ENCODE measurements around the gene CCIN.
A peak's percentile ranks its signal among the peaks of the same experiment; 100 is the strongest.
"Not testable (repeated sequence)": the region's sequence is repeated elsewhere in the genome, so short reads cannot be mapped to it uniquely, and the experiment has no call there.

The CCIN gene

DNA sequence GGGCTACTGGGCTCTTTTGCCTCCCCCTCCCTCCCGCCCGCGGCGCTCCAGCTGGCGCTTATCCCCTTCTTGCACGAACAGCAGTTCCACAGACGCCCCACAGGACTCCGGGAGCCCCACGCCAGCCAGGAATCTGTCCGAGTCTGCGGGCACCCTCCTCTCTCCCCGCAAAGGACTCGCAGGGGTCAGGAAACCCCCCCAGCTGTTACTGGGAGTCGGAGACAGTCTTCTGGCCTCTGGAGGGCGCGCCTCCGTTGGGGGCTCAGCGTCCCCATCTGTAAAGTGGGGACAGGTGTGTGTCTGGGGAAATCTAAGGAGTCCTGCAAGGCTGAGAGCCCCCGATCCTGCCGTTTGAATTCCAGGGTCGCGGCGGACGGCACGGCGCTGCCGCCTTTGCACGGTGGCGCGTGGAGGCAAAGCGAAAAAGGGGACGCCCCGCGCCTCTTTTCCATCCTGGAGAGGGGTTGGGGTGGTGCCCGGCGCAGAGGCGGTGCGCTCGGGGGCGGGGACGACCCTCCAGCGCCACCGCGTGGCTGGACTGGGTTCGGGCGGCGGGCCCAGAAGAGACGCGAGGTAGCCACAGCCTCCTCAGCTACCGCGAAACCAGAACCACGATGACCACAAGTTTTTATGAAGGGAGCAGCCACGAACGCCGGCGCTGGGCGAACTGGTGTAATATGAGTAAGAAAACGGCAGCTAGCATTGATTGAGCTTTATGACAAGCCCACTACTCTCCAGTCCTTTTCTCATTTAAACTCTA is 2.8 kb upstream of the CCIN start:
- TF ChIP-seq JUND (IDR thresholded peaks at IDR 0.05; ENCODE audit: low read depth): no peak
- DNase-seq (ENCODE audit: low read depth in 1 of 2, low spot score in 1 of 2): peak; percentile 72 to 83
- in situ Hi-C loops (cut with HindIII; ENCODE audit: low pct_unique_long_range_greater_than_20kb, low sequenced_read_pairs): no loop called here

DNA sequence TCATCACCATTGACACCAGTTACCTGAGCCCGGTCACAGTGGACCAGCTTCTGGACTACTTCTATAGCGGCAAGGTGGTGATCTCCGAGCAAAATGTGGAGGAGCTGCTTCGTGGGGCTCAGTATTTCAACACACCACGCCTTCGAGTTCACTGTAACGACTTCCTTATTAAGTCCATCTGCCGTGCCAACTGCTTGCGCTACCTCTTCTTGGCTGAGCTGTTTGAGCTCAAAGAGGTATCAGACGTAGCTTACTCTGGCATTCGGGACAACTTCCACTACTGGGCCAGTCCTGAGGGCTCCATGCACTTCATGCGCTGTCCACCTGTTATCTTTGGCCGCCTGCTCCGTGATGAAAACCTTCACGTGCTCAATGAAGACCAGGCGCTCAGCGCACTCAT is 520 bp downstream of the CCIN start:
- TF ChIP-seq JUND (IDR thresholded peaks at IDR 0.05; ENCODE audit: low read depth): no peak
- DNase-seq (ENCODE audit: low read depth in 1 of 2, low spot score in 1 of 2): no peak
- in situ Hi-C loops (cut with HindIII; ENCODE audit: low pct_unique_long_range_greater_than_20kb, low sequenced_read_pairs): no loop called here

DNA sequence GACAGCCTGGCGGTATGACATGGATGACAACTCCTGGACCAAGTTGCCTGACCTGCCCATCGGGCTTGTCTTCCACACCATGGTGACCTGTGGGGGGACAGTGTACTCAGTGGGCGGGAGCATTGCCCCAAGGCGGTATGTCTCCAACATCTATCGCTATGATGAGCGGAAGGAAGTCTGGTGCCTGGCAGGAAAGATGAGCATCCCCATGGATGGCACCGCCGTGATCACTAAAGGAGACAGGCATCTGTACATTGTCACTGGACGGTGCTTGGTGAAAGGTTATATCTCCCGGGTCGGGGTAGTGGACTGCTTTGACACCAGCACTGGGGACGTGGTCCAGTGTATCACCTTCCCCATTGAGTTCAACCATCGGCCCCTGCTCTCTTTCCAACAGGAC is 1.3 kb downstream of the CCIN start:
- in situ Hi-C loops (cut with HindIII; ENCODE audit: low pct_unique_long_range_greater_than_20kb, low sequenced_read_pairs): no loop called here
- TF ChIP-seq JUND (IDR thresholded peaks at IDR 0.05; ENCODE audit: low read depth): no peak
- DNase-seq (ENCODE audit: low read depth in 1 of 2, low spot score in 1 of 2): no peak

DNA sequence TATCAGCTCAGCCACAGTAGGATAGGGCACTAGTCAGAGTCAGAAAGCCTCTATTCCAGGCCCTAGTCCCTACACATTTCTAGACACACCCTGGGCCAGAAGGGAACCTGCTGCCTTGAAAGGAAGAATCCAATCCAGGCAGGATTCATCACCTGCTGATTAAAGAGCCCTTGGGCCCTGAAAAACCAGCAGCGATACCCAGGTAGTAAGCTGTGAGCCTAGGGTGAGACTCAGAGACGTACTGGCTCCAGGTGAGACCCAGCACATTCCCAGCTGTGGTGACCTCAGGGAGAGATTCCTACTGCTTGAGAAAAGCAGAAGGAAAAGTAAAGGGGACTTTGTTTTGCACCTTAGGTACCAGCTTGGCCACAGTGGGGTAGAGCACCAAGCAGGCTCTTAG is 4.7 kb downstream of the CCIN start:
- in situ Hi-C loops (cut with HindIII; ENCODE audit: low pct_unique_long_range_greater_than_20kb, low sequenced_read_pairs): no loop called here
- DNase-seq (ENCODE audit: low read depth in 1 of 2, low spot score in 1 of 2): no peak
- no peak for TF ChIP-seq JUND (IDR thresholded peaks at IDR 0.05; ENCODE audit: low read depth)

DNA sequence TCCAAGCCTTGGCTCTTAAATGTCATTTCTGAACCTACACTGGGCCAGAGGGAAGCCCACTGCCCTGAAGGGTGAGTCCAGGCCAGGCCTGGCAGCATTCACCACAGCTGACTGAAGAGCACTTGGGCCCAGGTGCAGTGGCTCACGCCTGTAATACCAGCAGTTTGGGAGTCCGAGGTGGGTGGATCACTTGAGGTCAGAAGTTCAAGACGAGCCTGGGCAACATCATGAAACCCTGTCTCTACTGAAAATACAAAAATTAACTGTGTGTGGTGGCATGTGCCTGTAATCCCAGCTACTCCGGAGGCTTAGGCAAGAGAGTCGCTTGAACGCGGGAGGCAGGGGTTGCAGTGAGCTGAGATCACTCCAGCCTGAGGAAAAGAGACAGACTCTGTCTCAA is 5.1 kb downstream of the CCIN start:
- TF ChIP-seq JUND (IDR thresholded peaks at IDR 0.05; ENCODE audit: low read depth): no peak
- in situ Hi-C loops (cut with HindIII; ENCODE audit: low pct_unique_long_range_greater_than_20kb, low sequenced_read_pairs): no loop called here
- no peak for DNase-seq (ENCODE audit: low read depth in 1 of 2, low spot score in 1 of 2)

DNA sequence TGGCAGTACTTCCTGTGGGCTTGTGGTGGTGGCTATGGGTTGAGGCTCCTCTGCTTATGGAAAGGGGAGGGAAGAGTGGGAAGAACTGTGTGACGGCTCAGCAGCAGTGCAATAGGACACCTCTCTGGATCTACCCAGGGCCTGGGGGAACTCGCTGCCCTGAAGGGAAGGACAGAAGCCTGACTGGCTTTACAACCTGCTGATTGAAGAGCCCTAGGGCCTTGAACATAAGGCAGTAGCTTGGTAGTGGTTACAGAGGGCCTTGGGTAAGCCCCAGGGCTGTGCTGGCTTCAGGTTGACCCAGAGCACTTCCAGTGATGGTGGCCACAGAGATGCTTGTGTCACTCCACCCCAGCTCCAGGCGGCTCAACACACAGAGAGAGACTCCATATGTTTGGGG is 5.5 kb downstream of the CCIN start:
- in situ Hi-C loops (cut with HindIII; ENCODE audit: low pct_unique_long_range_greater_than_20kb, low sequenced_read_pairs): no loop called here
- TF ChIP-seq JUND (IDR thresholded peaks at IDR 0.05; ENCODE audit: low read depth): no peak

DNA sequence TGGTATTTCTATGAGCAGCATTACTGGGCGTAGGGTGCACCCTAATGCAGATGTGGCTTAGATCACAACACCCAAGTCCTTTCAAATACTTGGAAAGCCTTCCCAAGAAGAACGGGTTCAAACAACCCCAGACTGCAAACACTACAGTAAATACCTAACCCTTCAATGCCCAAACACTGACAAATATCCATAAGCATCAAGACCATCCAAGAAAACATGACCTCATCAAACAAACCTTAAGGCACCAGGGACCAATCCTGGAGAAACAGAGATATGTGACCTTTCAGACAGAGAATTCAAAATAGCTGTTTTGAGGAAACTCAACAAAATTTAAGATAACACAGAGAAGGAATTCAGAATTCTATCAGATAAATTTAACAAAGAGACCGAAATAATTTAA is 6.0 kb downstream of the CCIN start:
- in situ Hi-C loops (cut with HindIII; ENCODE audit: low pct_unique_long_range_greater_than_20kb, low sequenced_read_pairs); DNase-seq (ENCODE audit: low read depth in 1 of 2, low spot score in 1 of 2): not testable (repeated sequence)

More for the DNA sequence above, 5.5 kb downstream of the CCIN start:
- no peak for DNase-seq (ENCODE audit: low read depth in 1 of 2, low spot score in 1 of 2)

DNA sequence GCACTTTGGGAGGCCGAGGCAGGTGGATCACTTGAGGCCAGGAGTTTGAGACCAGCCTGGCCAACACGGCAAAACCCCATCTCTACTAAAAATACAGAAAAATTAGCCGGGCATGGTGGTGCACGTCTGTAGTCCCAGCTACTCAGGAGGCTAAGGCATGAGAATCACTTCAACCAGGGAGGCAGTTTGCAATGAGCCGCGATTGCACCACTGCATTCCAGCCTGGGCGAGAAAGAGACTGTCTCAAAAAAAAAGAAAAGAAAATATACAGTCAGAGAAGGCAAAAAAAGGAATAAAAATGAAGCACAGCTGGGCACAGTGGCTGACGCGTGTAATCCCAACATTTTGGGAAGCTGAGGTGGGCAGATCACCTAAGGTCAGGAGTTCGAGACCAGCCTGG is 7.3 kb downstream of the CCIN start:
- in situ Hi-C loops (cut with HindIII; ENCODE audit: low pct_unique_long_range_greater_than_20kb, low sequenced_read_pairs): not testable (repeated sequence)

DNA sequence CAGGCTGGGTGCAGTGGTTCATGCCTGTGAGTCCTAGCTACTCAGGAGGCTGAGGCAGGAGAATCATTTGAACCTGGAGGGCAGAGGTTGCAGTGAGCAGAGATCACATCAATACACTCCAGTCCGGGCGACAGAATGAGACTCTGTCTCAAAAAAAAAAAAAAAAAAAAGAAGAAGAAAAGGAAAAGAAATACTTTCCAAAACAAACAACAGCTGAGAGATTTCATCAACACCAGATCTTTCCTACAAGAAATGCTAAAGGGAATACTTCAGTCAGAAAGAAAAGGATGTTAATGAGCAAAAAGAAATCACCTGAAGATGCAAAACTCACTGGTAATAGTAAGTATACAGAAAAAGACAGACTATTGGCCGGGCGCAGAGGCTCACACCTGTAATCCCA is 8.4 kb downstream of the CCIN start:
- in situ Hi-C loops (cut with HindIII; ENCODE audit: low pct_unique_long_range_greater_than_20kb, low sequenced_read_pairs): no loop called here
- DNase-seq (ENCODE audit: low read depth in 1 of 2, low spot score in 1 of 2): no peak
- no peak for TF ChIP-seq JUND (IDR thresholded peaks at IDR 0.05; ENCODE audit: low read depth)

More for the DNA sequence above, 7.3 kb downstream of the CCIN start:
- not testable (repeated sequence) for DNase-seq (ENCODE audit: low read depth in 1 of 2, low spot score in 1 of 2)

DNA sequence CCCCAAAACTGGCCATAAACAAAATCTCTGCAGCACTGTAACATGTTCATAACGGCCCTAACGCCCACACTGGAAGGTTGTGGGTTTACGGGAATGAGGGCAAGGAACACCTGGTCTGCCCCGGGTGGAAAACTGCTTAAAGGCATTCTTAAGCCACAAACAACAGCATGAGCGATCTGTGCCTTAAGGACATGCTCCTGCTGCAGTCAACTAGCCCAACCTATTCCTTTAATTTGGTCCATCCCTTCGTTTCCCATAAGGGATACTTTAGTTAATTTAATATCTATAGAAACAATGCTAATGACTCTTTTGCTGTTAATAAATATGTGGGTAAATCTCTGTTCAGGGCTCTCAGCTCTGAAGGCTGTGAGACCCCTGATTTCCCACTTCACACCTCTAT is 11.1 kb downstream of the CCIN start:
- in situ Hi-C loops (cut with HindIII; ENCODE audit: low pct_unique_long_range_greater_than_20kb, low sequenced_read_pairs); DNase-seq (ENCODE audit: low read depth in 1 of 2, low spot score in 1 of 2): not testable (repeated sequence)

DNA sequence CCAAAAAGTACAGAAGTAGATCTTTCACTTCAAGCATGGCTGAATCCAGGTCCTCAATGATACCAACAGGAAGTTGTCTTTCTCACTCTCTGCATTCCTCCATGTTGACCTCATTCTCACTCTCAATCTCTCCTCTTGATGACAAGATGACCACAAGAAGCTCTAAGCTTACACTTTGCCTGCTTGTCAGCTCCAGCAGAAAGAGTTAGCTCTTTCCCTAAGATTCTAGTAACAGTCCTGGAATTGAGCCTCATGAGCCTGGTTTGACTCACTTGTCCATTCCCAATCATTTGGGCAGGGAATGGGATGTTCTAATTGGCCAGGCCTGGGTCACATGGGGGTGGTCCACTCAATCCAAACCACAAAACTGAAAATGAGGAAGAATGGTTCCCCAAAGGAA is 18.2 kb downstream of the CCIN start:
- in situ Hi-C loops (cut with HindIII; ENCODE audit: low pct_unique_long_range_greater_than_20kb, low sequenced_read_pairs): no loop called here
- no peak for TF ChIP-seq JUND (IDR thresholded peaks at IDR 0.05; ENCODE audit: low read depth)
- DNase-seq (ENCODE audit: low read depth in 1 of 2, low spot score in 1 of 2): no peak

DNA sequence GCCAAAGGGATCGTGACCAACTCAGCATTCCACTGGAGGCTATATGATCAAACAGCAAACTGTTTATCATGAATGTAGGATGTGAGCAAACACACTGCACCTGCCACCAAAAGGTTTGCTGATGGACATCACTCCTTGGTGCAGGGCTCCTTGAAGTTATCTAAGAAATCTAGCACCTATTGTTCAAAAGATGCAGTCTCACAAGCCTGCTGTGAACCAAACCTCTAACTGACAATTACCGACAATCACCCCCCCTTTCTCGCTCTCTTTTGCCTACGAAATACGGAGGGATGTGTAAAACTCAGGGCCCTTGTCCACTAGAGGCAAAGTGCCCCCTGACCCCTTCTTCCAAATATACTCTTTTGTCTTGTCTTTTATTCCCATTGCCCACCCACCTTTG is 19.0 kb downstream of the CCIN start:
- TF ChIP-seq JUND (IDR thresholded peaks at IDR 0.05; ENCODE audit: low read depth): no peak
- in situ Hi-C loops (cut with HindIII; ENCODE audit: low pct_unique_long_range_greater_than_20kb, low sequenced_read_pairs): no loop called here
- DNase-seq (ENCODE audit: low read depth in 1 of 2, low spot score in 1 of 2): no peak

DNA sequence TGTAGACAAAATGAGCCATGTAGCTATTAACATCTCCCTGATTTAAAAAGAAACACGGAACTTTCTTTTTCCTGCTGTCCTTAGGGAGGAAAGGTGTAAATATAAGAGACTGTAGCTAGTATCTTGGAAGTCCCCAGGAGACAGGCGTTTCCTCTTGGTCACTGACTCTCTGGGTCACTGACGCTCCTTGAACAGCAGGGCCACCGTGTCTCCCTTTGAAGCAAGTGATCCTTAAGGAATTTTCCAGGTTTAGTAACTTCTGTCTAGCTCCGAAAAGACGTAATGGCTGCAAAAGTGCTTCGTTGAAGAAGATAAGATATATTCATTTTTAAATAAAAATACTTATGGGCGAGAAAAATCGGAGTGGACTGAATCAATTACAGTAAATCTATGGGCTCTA is 20.8 kb downstream of the CCIN start:
- no peak for TF ChIP-seq JUND (IDR thresholded peaks at IDR 0.05; ENCODE audit: low read depth)
- peak in 1 of 2 experiments; percentile 30 for DNase-seq (ENCODE audit: low read depth in 1 of 2, low spot score in 1 of 2)
- in situ Hi-C loops (cut with HindIII; ENCODE audit: low pct_unique_long_range_greater_than_20kb, low sequenced_read_pairs): no loop called here

Measured in T47D (cell line).